IMR-90 (cell line): ENCODE measurements around the gene PLXDC1. TPM values are rescaled to one million over a fixed set of nuclear protein-coding genes. Genes with fewer than 3 reads are reported as not detected.

Source experiments
- ATAC-seq: fragments of 200-7000 bp; cut with Tn5 transposase; 2 replicates; pipeline ENCODE4 v1.9.1; 2020; ENCODE audit warnings: low read depth, mild to moderate bottlenecking, moderate library complexity
- BruUV-seq: library from RNA; stranded (reverse); fragments of 400-500 nt; replicated peaks from 2 replicates; lab custom pipeline; 2021; lab: Mats Ljungman, UMichigan
- CTCF ChIA-PET: fragments of 300-600 bp; formaldehyde crosslinking; extraction: SDS; loops from one replicate; lab custom pipeline; 2021; ENCODE audit warnings: antibody characterized with exemption; lab: Yijun Ruan, JAX
- POLR2A ChIA-PET: fragments of 300-600 bp; sonication (Branson Sonifier 250); formaldehyde crosslinking; loops from one replicate; lab custom pipeline; 2022; ENCODE audit warnings: antibody characterized with exemption; ENCODE audit not compliant: unreplicated experiment; lab: Charles Lee
- DNase-seq: peaks from one replicate; pipeline ENCODE4 v3.0.0; 2013
- H2AFZ ChIP-seq: replicated peaks from 2 replicates; pipeline ENCODE3; 2013; ENCODE audit warnings: low read length, mild to moderate bottlenecking; ENCODE audit not compliant: poor library complexity
- H2AK5ac ChIP-seq: 2 replicates; pipeline ENCODE4 v1.6.1; 2013; ENCODE audit warnings: low read depth, low read length, inconsistent platforms
- H2AK9ac ChIP-seq: replicated peaks from 2 replicates; pipeline ENCODE3; 2013; ENCODE audit warnings: mild to moderate bottlenecking, low read depth, low read length, moderate library complexity; ENCODE audit not compliant: poor library complexity
- H2BK120ac ChIP-seq: 2 replicates; pipeline ENCODE4 v1.6.1; 2013; ENCODE audit warnings: low read depth, low read length, inconsistent platforms
- H2BK15ac ChIP-seq: 3 replicates; pipeline ENCODE4 v1.6.1; 2013; ENCODE audit warnings: low read depth, low read length, inconsistent platforms
- H2BK20ac ChIP-seq: 2 replicates; pipeline ENCODE4 v1.6.1; 2013; ENCODE audit warnings: low read depth, mild to moderate bottlenecking, inconsistent platforms, low read length, moderate library complexity
- H2BK5ac ChIP-seq: 2 replicates; pipeline ENCODE4 v1.6.1; 2013; ENCODE audit warnings: mild to moderate bottlenecking, low read depth, low read length, inconsistent platforms; ENCODE audit not compliant: poor library complexity, severe bottlenecking
- H3K14ac ChIP-seq: replicated peaks from 2 replicates; pipeline ENCODE4 v1.6.1; 2013; ENCODE audit warnings: low read depth, low read length, inconsistent platforms
- H3K18ac ChIP-seq: 2 replicates; pipeline ENCODE4 v1.6.1; 2013; ENCODE audit warnings: low read depth, low read length, control low read depth
- H3K23ac ChIP-seq: 2 replicates; pipeline ENCODE4 v1.6.1; 2013; ENCODE audit warnings: low read depth, low read length, inconsistent platforms
- H3K27ac ChIP-seq: 2 replicates; pipeline ENCODE4 v1.5.1; 2013; ENCODE audit warnings: mild to moderate bottlenecking, control low read depth, low read length; ENCODE audit not compliant: insufficient read depth
- H3K27me3 ChIP-seq: 2 replicates; pipeline ENCODE4 v1.6.1; 2013; ENCODE audit warnings: low read length; ENCODE audit not compliant: control insufficient read depth, insufficient read depth
- H3K36me3 ChIP-seq: 2 replicates; pipeline ENCODE4 v1.6.1; 2013; ENCODE audit warnings: low read length, mixed read lengths; ENCODE audit not compliant: control insufficient read depth, insufficient read depth
- H3K4ac ChIP-seq: 2 replicates; pipeline ENCODE4 v1.6.1; 2013; ENCODE audit warnings: low read depth, low read length, inconsistent platforms
- H3K4me1 ChIP-seq: 2 replicates; pipeline ENCODE4 v1.6.1; 2013; ENCODE audit warnings: low read length, mixed read lengths; ENCODE audit not compliant: control insufficient read depth, insufficient read depth
- H3K4me2 ChIP-seq: 2 replicates; pipeline ENCODE4 v1.6.1; 2013; ENCODE audit warnings: low read depth, mild to moderate bottlenecking, control low read depth, low read length, moderate library complexity
- H3K4me3 ChIP-seq: 2 replicates; pipeline ENCODE4 v1.5.1; 2013; ENCODE audit warnings: low read depth, mild to moderate bottlenecking, control low read depth, low read length, moderate library complexity; ENCODE audit not compliant: insufficient read depth
- H3K56ac ChIP-seq: 2 replicates; pipeline ENCODE4 v1.6.1; 2013; ENCODE audit warnings: low read length, inconsistent platforms; ENCODE audit not compliant: insufficient read depth; ENCODE audit errors: extremely low read depth
- H3K79me1 ChIP-seq, 2 experiments: 2 replicates each; pipeline ENCODE4 v1.6.1; 2013; ENCODE audit warnings: low read length in 2 of 2, inconsistent platforms in 1 of 2, low read depth in 1 of 2
- H3K9ac ChIP-seq: 2 replicates; pipeline ENCODE4 v1.6.1; 2013; ENCODE audit warnings: low read depth, low read length, control low read depth
- H3K9me1 ChIP-seq: 2 replicates; pipeline ENCODE4 v1.6.1; 2013; ENCODE audit warnings: low read length, inconsistent platforms; ENCODE audit not compliant: insufficient read depth
- H3K9me3 ChIP-seq: 2 replicates; pipeline ENCODE4 v1.6.1; 2013; ENCODE audit warnings: low read length; ENCODE audit not compliant: control insufficient read depth, insufficient read depth
- H4K20me1 ChIP-seq: 2 replicates; pipeline ENCODE4 v1.6.1; 2013; ENCODE audit warnings: low read length, inconsistent platforms; ENCODE audit not compliant: insufficient read depth
- H4K5ac ChIP-seq: 2 replicates; pipeline ENCODE4 v1.6.1; 2013; ENCODE audit warnings: mild to moderate bottlenecking, low read depth, low read length, control low read depth
- H4K8ac ChIP-seq, 2 experiments: 2 replicates each; pipeline ENCODE4 v1.6.1; 2013; ENCODE audit warnings: low read depth in 2 of 2, low read length in 2 of 2, control low read depth in 1 of 2, inconsistent platforms in 1 of 2
- H4K91ac ChIP-seq: 2 replicates; pipeline ENCODE4 v1.6.1; 2013; ENCODE audit warnings: low read depth, low read length, inconsistent platforms; ENCODE audit not compliant: insufficient read depth
- BHLHE40 ChIP-seq: fragments of 150-350 bp; IDR thresholded peaks from 2 replicates; pipeline ENCODE4 v1.6.1; 2016; ENCODE audit warnings: mild to moderate bottlenecking, low read depth, low read length
- CEBPB ChIP-seq: IDR thresholded peaks from 2 replicates; pipeline ENCODE4 v1.6.1; 2012; ENCODE audit warnings: low read depth, low read length, improper control_type of control experiment
- CHD1 ChIP-seq: IDR thresholded peaks from 2 replicates; pipeline ENCODE4 v1.6.1; 2012; ENCODE audit warnings: low read depth, low read length, improper control_type of control experiment
- FOS ChIP-seq: fragments of 150-350 bp; IDR thresholded peaks from 2 replicates; pipeline ENCODE4 v1.6.1; 2016; ENCODE audit warnings: low read depth, low read length
- MAFK ChIP-seq: IDR thresholded peaks from 2 replicates; pipeline ENCODE4 v1.6.1; 2012; ENCODE audit warnings: low read depth, low read length, improper control_type of control experiment
- MAZ ChIP-seq: IDR thresholded peaks from 2 replicates; pipeline ENCODE4 v1.6.1; 2012; ENCODE audit warnings: low read depth, mild to moderate bottlenecking, low read length, improper control_type of control experiment, moderate library complexity, borderline replicate concordance
- MXI1 ChIP-seq: IDR thresholded peaks from 2 replicates; pipeline ENCODE4 v1.6.1; 2012; ENCODE audit warnings: low read depth, mild to moderate bottlenecking, low read length, moderate library complexity, borderline replicate concordance
- NFE2L2 ChIP-seq: fragments of 150-350 bp; IDR thresholded peaks from 2 replicates; pipeline ENCODE4 v1.6.1; 2016; ENCODE audit warnings: low read depth, mild to moderate bottlenecking, low read length
- POLR2A ChIP-seq: IDR thresholded peaks from 2 replicates; pipeline ENCODE4 v1.6.1; 2012; ENCODE audit warnings: mild to moderate bottlenecking, low read depth, low read length
- RAD21 ChIP-seq: IDR thresholded peaks from 2 replicates; pipeline ENCODE4 v1.6.1; 2012; ENCODE audit warnings: low read length, improper control_type of control experiment
- RCOR1 ChIP-seq: IDR thresholded peaks from 2 replicates; pipeline ENCODE4 v1.6.1; 2012; ENCODE audit warnings: mild to moderate bottlenecking, low read length, improper control_type of control experiment; ENCODE audit not compliant: insufficient replicate concordance
- RFX5 ChIP-seq: IDR thresholded peaks from 2 replicates; pipeline ENCODE4 v1.8.0; 2012; ENCODE audit warnings: low read depth, mild to moderate bottlenecking, low read length, moderate library complexity
- SMC3 ChIP-seq: fragments of 150-350 bp; IDR thresholded peaks from 2 replicates; pipeline ENCODE4 v1.6.1; 2016; ENCODE audit warnings: low read depth, mild to moderate bottlenecking, antibody characterized with exemption, low read length, moderate library complexity
- WGBS, 2 experiments: methylation state at CpG; one replicate each; pipeline versions ENCODE4 v1.1.5 to v1.1.7; 2013; ENCODE audit warnings: missing lambda C conversion rate in 2 of 2; ENCODE audit not compliant: insufficient read length in 1 of 2; ENCODE audit errors: extremely low coverage in 2 of 2; 5-methylcytosine and 5-hydroxymethylcytosine counted together
- dilution Hi-C: fragments of 300-500 bp; cut with HindIII; formaldehyde crosslinking; loops from one replicate; pipeline ENCODE4 v1.14.3; 2018; ENCODE audit warnings: low sequenced_read_pairs; ENCODE audit not compliant: unreplicated experiment
- in situ Hi-C: fragments of 300-500 bp; cut with MboI; formaldehyde crosslinking; loops from 3 replicates; pipeline ENCODE4 v1.14.3; 2019; ENCODE audit warnings: low sequenced_read_pairs, inconsistent platforms, mixed read lengths
- intact Hi-C: fragments of 100-400 bp; cut with micrococcal nuclease; formaldehyde crosslinking; loops from 2 replicates; pipeline ENCODE4 v1.10.0; 2022
- polyA plus RNA-seq, 3 experiments: library from polyadenylated mRNA; depleted of rRNA; stranded (reverse); fragments of >200 nt; gene quantifications; 2 replicates each; pipeline ENCODE4 v1.2.3, GENCODE V29; 2012; ENCODE audit warnings: low replicate concordance in 1 of 3
- total RNA-seq: library from RNA; depleted of rRNA; stranded (reverse); fragments of >200 nt; gene quantifications from 2 replicates; pipeline ENCODE4 v1.2.3, GENCODE V29; 2012
- TF ChIP-seq, protein P1 (sequence below): fragments of 150-350 bp; IDR thresholded peaks from 2 replicates; pipeline ENCODE4 v1.6.1; 2016; ENCODE audit warnings: low read depth, mild to moderate bottlenecking, low read length, moderate library complexity, borderline replicate concordance
- TF ChIP-seq, protein P2 (sequence below): fragments of 150-350 bp; IDR thresholded peaks from 2 replicates; pipeline ENCODE4 v1.6.1; 2017; ENCODE audit warnings: mild to moderate bottlenecking, antibody characterized with exemption, low read length, low read depth
- TF ChIP-seq, protein P3 (sequence below): conservative IDR thresholded peaks from 2 replicates; pipeline ENCODE4 v1.5.1; 2012; ENCODE audit warnings: mild to moderate bottlenecking, low read depth, low read length, improper control_type of control experiment

Gene PLXDC1
- total and polyA plus RNA-seq, 2 of the 4 experiments (the other 2 are of a cell fraction), result under 0.01 to 0.50 TPM

DNA sequence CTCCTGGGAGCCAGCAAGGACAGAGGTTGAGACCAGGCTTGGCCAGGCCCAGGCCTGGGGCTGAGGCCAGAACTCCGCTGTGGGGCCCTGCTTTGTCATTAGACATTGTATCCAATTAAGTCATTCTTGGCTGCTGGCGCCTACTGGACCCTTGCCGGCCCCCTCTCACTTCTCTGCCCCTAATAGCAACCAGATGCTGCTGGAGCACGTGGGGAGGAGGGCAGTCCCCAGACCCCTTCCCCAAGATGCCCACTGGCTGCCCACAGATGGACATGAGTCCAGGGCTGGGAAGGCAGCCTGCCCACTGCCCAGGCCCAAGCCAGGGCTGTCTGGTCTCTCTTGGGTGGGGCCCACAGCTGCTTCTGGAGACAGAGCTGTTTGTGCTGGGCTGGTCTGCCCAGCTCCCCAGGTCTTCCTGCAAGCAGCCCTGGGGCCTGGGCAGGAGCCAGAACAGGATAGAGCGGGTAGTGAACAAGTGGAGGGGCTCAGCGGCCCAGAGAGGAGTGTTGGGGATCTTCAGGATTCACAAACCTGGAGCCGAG lies 7.8 kb downstream of the PLXDC1 start:
- Histone ChIP-seq H2BK20ac (no peak overlapping the region), H3K9me3 (no peaks in the 10 kb centered on the region), H3K4me3 (no peak overlapping the region), H2AK5ac (no peak overlapping the region; the same call in 1 of the 2 replicates), H3K56ac (no peak overlapping the region), H4K8ac (peak overlapping the region in 1 of 2 experiments; percentile 35; a peak in 1 of 4 replicates), H3K79me1 (no peaks in the 10 kb centered on the region), H3K27me3 (no peaks in the 10 kb centered on the region; the same call in 1 of the 2 replicates), H2BK120ac (peak overlapping the region; percentile 48; the same call in 1 of the 2 replicates), H2BK5ac (peak overlapping the region; percentile 29), H3K9me1 (peaks cover 14% of the 10 kb centered on the region), H2AFZ (peak overlapping the region; percentile 49), H3K36me3 (no peaks in the 10 kb centered on the region), H4K5ac (no peak overlapping the region), H3K18ac (no peak overlapping the region), H4K20me1 (no peaks in the 10 kb centered on the region), H2AK9ac (no peak overlapping the region), H3K4ac (peak overlapping the region; percentile 10; the same call in 1 of the 2 replicates), H2BK15ac (no peak overlapping the region), H3K23ac (no peak overlapping the region), H4K91ac (no peak overlapping the region), H3K27ac (no peak overlapping the region), H3K4me1 (peaks cover 15% of the 10 kb centered on the region), H3K14ac (no peak overlapping the region), H3K9ac (no peak overlapping the region), H3K4me2 (no peak overlapping the region)
- in situ Hi-C loops, result no loop called here
- 70% methylated on average over 4 of the region's 7 CpGs; no CpG with 5 or more reads in 1 of the 2 experiments for WGBS, 2 experiments
- TF ChIP-seq, protein P1, sequence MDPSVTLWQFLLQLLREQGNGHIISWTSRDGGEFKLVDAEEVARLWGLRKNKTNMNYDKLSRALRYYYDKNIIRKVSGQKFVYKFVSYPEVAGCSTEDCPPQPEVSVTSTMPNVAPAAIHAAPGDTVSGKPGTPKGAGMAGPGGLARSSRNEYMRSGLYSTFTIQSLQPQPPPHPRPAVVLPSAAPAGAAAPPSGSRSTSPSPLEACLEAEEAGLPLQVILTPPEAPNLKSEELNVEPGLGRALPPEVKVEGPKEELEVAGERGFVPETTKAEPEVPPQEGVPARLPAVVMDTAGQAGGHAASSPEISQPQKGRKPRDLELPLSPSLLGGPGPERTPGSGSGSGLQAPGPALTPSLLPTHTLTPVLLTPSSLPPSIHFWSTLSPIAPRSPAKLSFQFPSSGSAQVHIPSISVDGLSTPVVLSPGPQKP, result no peak
- TF ChIP-seq RCOR1 (no peak), MAFK (no peak), SMC3 (no peak), CEBPB (no peak), MAZ (no peak), FOS (no peak), NFE2L2 (no peak), CHD1 (no peak), BHLHE40 (no peak), RFX5 (no peak), MXI1 (no peak), POLR2A (no peak), RAD21 (no peak)
- TF ChIP-seq, protein P2, sequence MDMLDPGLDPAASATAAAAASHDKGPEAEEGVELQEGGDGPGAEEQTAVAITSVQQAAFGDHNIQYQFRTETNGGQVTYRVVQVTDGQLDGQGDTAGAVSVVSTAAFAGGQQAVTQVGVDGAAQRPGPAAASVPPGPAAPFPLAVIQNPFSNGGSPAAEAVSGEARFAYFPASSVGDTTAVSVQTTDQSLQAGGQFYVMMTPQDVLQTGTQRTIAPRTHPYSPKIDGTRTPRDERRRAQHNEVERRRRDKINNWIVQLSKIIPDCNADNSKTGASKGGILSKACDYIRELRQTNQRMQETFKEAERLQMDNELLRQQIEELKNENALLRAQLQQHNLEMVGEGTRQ, result no peak
- TF ChIP-seq, protein P3, sequence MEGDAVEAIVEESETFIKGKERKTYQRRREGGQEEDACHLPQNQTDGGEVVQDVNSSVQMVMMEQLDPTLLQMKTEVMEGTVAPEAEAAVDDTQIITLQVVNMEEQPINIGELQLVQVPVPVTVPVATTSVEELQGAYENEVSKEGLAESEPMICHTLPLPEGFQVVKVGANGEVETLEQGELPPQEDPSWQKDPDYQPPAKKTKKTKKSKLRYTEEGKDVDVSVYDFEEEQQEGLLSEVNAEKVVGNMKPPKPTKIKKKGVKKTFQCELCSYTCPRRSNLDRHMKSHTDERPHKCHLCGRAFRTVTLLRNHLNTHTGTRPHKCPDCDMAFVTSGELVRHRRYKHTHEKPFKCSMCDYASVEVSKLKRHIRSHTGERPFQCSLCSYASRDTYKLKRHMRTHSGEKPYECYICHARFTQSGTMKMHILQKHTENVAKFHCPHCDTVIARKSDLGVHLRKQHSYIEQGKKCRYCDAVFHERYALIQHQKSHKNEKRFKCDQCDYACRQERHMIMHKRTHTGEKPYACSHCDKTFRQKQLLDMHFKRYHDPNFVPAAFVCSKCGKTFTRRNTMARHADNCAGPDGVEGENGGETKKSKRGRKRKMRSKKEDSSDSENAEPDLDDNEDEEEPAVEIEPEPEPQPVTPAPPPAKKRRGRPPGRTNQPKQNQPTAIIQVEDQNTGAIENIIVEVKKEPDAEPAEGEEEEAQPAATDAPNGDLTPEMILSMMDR, result no peak
- no peak for ATAC-seq
- CTCF ChIA-PET, result no interaction called here
- no peak for DNase-seq
- POLR2A ChIA-PET, result no interaction called here
- intact Hi-C loops, result no loop called here
- BruUV-seq, result no TSS peak
- dilution Hi-C loops, result no loop called here
